NCI-H2107 (cell line): Measurements from ENCODE around the gene CDK14.
"Not testable (repeated sequence)": the region's sequence is repeated elsewhere in the genome, so short reads cannot be mapped to it uniquely, and the experiment has no call there.

Source experiments
- DNase-seq: peaks from one replicate; lab custom pipeline; 2025; lab: John Stamatoyannopoulos, UW

CDK14 gene

GRCh38 chr7:90897961-90898469 lies 301.9 kb downstream of the CDK14 start:
- no peak for DNase-seq

GRCh38 chr7:90900628-90901356 lies 304.7 kb downstream of the CDK14 start:
- no peak for DNase-seq

GRCh38 chr7:90903841-90904240 lies 307.7 kb downstream of the CDK14 start:
- DNase-seq: no peak

GRCh38 chr7:90910136-90910535 lies 314.0 kb downstream of the CDK14 start:
- no peak for DNase-seq

DNA sequence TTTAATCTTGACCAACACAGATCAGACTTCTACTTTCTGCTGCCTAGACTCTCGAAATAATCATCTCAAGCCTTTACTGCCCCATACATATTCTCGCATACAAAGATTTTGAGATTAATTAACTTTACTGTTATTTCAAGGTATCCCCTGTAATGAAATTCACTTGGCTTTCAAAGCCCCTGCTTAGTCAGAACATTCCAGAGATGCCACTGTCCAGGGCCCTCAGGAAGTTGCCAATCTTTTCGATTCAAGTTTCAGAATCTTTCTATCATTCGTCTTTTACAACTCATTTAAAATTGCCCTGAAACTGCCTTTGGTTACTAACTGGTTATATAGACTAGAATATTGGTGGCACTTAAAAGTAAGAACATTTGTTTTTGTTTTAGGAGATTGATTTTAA lies 320.2 kb downstream of the CDK14 start:
- no peak for DNase-seq

GRCh38 chr7:90917539-90917938 lies 321.4 kb downstream of the CDK14 start:
- no peak for DNase-seq

DNA sequence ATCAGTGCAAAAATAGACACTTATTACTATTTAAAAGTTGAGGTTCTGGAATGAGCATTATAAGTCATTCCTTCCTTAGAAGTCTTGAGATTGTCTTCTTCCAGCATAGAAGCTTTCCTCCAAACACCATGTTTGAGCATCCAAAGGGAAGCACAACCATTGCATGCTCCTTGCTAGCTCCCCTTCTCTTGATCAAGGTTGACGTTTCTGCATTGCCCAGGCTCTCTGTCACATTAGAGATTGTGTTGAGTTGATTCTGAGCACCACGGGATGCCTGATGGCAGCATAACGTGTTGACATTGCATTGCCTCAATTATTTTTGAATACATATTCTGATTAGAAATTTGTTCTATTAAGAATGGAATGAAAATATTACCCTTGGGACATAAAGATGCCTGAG lies 322.2 kb downstream of the CDK14 start:
- DNase-seq: no peak

DNA sequence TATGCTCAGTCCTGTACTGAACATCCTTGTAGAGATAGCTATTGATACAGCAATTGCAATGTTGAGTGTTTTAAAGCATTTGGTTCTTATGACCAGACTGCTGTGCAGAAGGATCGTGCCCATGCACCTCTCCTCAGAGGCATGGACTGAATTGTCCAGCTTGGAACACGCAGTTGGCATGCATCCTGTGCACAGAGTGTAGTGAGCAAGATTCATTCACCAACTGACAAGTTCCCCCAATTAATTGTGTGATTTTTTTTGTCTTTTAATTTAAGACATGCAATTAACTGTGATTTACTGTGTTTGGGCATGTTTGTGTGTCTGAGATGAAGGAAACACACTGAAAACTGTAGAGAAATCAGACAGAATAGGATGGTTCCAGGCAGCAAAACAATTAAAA lies 323.7 kb downstream of the CDK14 start:
- DNase-seq: no peak

DNA sequence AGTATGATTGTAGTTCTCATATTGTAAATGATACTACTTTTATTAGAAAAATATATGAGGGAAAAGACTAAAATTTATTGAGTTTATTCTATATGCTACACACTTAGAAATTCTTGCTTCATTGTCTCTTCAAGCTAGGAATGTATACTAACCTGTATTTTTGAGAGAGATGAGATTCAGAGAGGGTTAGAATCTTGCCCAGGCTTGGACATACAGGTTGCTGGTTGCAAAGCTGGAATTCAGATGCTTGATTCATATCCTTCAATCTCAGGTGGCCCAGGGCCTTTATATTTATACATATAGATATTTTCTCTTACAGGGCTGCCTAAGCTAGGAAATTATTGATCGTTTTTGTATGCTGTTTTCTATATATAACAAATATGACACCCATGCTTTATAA lies 324.2 kb downstream of the CDK14 start:
- DNase-seq: no peak

- no peak for DNase-seq
Measured at GRCh38 chr7:90923541-90923997, 327.4 kb downstream of the CDK14 start.

- DNase-seq: not testable (repeated sequence)
Measured at GRCh38 chr7:90928700-90929424, 332.7 kb downstream of the CDK14 start.

GRCh38 chr7:90931986-90932916 lies 336.1 kb downstream of the CDK14 start:
- DNase-seq: peak; percentile 81

DNA sequence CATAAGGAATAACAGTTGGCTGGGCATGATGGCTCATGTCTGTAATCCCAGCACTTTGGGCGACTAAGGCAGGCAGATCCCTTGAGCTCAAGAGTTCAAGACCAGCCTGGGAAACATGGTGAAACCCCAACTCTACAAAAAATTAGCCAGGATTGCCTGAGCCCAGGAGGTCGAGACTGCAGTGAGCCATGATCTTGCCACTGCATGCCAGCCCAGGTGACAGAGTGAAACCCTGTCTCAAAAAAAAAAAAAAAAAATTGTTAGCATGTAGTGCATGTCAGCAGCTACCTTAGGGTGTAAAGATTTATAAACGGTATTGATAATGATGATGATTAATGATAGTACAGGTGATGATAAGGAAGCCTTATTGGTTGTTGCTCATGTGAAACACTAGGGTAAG lies 336.9 kb downstream of the CDK14 start:
- no peak for DNase-seq

DNA sequence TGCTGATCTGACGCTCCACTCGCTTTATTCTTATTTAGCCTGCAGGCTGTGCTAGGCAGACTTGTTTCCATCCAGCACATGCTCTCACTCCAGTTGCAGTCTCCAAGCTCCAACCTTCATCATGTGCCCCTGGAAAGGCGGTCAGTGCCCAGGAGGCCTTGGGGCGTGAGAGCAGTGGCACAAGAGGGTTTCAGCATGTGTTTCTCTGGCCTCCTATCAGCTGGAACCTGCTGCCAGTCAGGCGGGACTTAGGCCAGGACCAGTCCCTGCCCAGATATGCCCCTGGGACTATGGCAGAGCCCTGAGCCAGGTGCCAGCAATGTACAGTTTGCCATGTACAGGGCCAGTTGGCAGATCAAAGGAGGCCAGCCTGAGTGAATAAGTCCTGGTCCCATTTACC lies 337.9 kb downstream of the CDK14 start:
- DNase-seq: no peak

DNA sequence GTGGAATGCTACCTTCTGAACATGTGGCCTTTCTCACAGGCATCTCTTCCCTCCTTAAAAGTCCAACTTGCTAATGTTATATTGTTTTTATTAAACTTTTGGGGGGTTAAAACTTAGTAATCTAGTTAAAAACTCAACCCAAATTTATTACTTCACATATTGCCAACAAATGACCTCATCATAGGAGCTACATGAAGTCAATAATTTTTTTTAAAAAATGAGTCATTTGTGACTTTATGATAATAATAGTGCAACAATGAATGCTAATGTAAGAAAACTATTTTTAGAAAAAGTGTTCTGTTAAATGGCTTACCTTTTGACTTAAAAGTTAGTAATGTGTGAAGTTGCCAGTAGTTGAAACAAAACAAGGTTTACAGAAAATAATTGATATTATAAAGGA lies 342.2 kb downstream of the CDK14 start:
- no peak for DNase-seq

- no peak for DNase-seq
Measured at GRCh38 chr7:90939666-90940065, 343.5 kb downstream of the CDK14 start.

DNA sequence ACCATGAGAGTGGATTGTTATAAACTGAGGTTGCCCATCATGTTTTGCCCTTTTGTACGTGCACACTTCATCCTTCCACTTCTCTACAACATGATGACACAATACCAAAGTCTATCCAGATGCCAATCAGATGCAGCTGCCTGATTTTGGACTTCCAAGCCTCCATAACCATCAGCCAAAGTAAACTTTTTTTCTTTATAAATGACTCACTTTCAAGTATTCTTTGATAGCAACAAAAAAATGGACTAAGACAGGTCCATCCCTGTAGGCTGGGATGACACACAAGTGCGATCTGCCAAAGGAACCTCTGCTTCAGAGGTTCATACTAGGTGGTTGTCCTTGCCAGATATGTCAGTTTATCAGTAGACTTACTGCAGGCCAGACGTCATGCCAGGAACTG lies 347.9 kb downstream of the CDK14 start:
- no peak for DNase-seq

DNA sequence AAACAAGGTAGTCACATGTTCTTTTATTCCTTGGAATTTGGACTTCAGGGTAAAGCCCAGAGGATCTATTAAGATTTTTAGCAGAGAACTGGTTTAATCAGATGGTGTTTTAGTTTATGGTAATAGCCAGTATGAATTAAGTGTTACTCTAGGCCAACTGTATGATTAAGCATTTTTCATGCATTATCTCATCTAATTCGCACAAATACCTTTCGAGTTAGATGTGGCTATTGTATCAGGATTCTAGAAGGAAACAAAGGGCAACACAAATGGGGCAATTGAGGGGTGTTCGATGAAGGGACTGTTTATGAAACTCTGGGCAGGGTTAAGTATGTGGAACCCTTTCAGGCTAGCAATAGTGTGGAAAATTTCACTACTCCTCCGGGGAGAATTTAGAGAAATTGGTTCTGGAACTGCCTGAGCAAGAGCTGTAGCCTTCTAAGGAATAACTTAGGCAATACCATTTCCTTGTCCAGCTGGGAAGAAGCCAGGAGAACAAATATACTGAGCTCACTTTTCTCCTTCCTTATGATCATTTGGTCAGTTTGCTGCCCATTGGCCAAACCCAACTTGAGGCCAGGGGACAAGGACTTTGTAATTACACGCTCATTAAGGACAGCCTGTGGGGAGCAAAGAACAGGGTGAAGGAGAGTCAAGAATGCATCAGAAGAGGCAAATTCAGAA lies 349.1 kb downstream of the CDK14 start:
- DNase-seq: no peak

GRCh38 chr7:90946730-90947501 lies 350.8 kb downstream of the CDK14 start:
- no peak for DNase-seq

GRCh38 chr7:90948085-90948484 lies 352.0 kb downstream of the CDK14 start:
- no peak for DNase-seq

- DNase-seq: no peak
Measured at GRCh38 chr7:90951229-90951628, 355.1 kb downstream of the CDK14 start.
